H9 (cell line): ENCODE data around the gene ARCN1. TPM values are rescaled to one million over a fixed set of nuclear protein-coding genes. Genes with fewer than 3 reads are reported as not detected.

ENCODE experiments used
- DNase-seq: peaks from one replicate; pipeline ENCODE4 v3.0.0-alpha.2; 2017
- H2AFZ ChIP-seq: one replicate; pipeline ENCODE4 v1.6.1; 2013; ENCODE audit warnings: mild to moderate bottlenecking, low read length, control low read depth, moderate library complexity
- H2AK5ac ChIP-seq: 2 replicates; pipeline ENCODE4 v1.6.1; 2013; ENCODE audit warnings: low read length, control low read depth, mixed read lengths; ENCODE audit not compliant: insufficient read length
- H2BK120ac ChIP-seq: one replicate; pipeline ENCODE4 v1.6.1; 2013; ENCODE audit warnings: low read depth, mild to moderate bottlenecking, low read length, control low read depth, inconsistent platforms; ENCODE audit not compliant: poor library complexity, severe bottlenecking
- H2BK12ac ChIP-seq: 2 replicates; pipeline ENCODE4 v1.6.1; 2013; ENCODE audit warnings: low read length, control low read depth, mixed read lengths, low read depth; ENCODE audit not compliant: insufficient read length
- H2BK15ac ChIP-seq: 2 replicates; pipeline ENCODE4 v1.6.1; 2013; ENCODE audit warnings: low read depth, low read length, control low read depth
- H2BK20ac ChIP-seq: one replicate; pipeline ENCODE4 v1.6.1; 2013; ENCODE audit warnings: low read depth, mild to moderate bottlenecking, low read length, control low read depth, inconsistent platforms; ENCODE audit not compliant: poor library complexity, severe bottlenecking
- H2BK5ac ChIP-seq: 2 replicates; pipeline ENCODE4 v1.6.1; 2013; ENCODE audit warnings: low read length, control low read depth, mixed read lengths; ENCODE audit not compliant: insufficient read length
- H3K14ac ChIP-seq: 2 replicates; pipeline ENCODE4 v1.6.1; 2013; ENCODE audit warnings: low read length, control low read depth; ENCODE audit not compliant: insufficient read depth
- H3K18ac ChIP-seq: 2 replicates; pipeline ENCODE4 v1.6.1; 2013; ENCODE audit warnings: low read depth, mild to moderate bottlenecking, mixed read lengths, low read length, control low read depth; ENCODE audit not compliant: insufficient read length
- H3K23ac ChIP-seq: 2 replicates; pipeline ENCODE4 v1.6.1; 2013; ENCODE audit warnings: low read length, control low read depth, mixed read lengths, low read depth; ENCODE audit not compliant: insufficient read length
- H3K23me2 ChIP-seq: 2 replicates; pipeline ENCODE4 v1.6.1; 2013; ENCODE audit warnings: low read depth, mild to moderate bottlenecking, mixed read lengths, low read length, control low read depth; ENCODE audit not compliant: insufficient read length, poor library complexity, severe bottlenecking
- H3K27ac ChIP-seq: 2 replicates; pipeline ENCODE4 v1.5.1; 2013; ENCODE audit warnings: low read length, control low read depth, mixed read lengths, low read depth; ENCODE audit not compliant: insufficient read length
- H3K27me3 ChIP-seq: 2 replicates; pipeline ENCODE4 v1.6.1; 2013; ENCODE audit warnings: low read length, control low read depth, inconsistent platforms; ENCODE audit not compliant: insufficient read depth
- H3K4ac ChIP-seq: 2 replicates; pipeline ENCODE4 v1.6.1; 2013; ENCODE audit warnings: low read depth, mild to moderate bottlenecking, control low read depth, inconsistent platforms, low read length, moderate library complexity
- H3K4me1 ChIP-seq: 2 replicates; pipeline ENCODE4 v1.6.1; 2013; ENCODE audit warnings: low read length, control low read depth, inconsistent platforms; ENCODE audit not compliant: insufficient read depth
- H3K4me2 ChIP-seq: 2 replicates; pipeline ENCODE4 v1.6.1; 2013; ENCODE audit warnings: low read length, control low read depth, mixed read lengths; ENCODE audit not compliant: insufficient read length, insufficient read depth
- H3K56ac ChIP-seq: 2 replicates; pipeline ENCODE4 v1.6.1; 2013; ENCODE audit warnings: low read depth, mild to moderate bottlenecking, mixed read lengths, low read length, control low read depth; ENCODE audit not compliant: insufficient read length
- H3K79me1 ChIP-seq: 2 replicates; pipeline ENCODE4 v1.6.1; 2013; ENCODE audit warnings: low read depth, mild to moderate bottlenecking, moderate library complexity, low read length, control low read depth, inconsistent platforms; ENCODE audit not compliant: insufficient read depth, poor library complexity, severe bottlenecking
- H3K79me2 ChIP-seq: 2 replicates; pipeline ENCODE4 v1.6.1; 2013; ENCODE audit warnings: low read length, control low read depth, inconsistent platforms; ENCODE audit not compliant: insufficient read depth
- H3K9ac ChIP-seq: 2 replicates; pipeline ENCODE4 v1.6.1; 2013; ENCODE audit warnings: low read length, control low read depth, mixed read lengths; ENCODE audit not compliant: insufficient read length; ENCODE audit errors: extremely low read depth
- H3K9me3 ChIP-seq: one replicate; pipeline ENCODE4 v1.6.1; 2013; ENCODE audit warnings: low read depth, low read length, inconsistent platforms; ENCODE audit not compliant: control insufficient read depth
- H3T11ph ChIP-seq: one replicate; pipeline ENCODE4 v1.6.1; 2013; ENCODE audit warnings: mild to moderate bottlenecking, low read length, control low read depth, inconsistent platforms
- H4K20me1 ChIP-seq: one replicate; pipeline ENCODE4 v1.6.1; 2013; ENCODE audit not compliant: control insufficient read depth, insufficient read length, insufficient read depth
- H4K5ac ChIP-seq: 2 replicates; pipeline ENCODE4 v1.6.1; 2013; ENCODE audit warnings: low read depth, mild to moderate bottlenecking, mixed read lengths, low read length, control low read depth; ENCODE audit not compliant: insufficient read length
- H4K8ac ChIP-seq: replicated peaks from 2 replicates; pipeline ENCODE4 v1.6.1; 2013; ENCODE audit warnings: low read length, control low read depth, mixed read lengths, low read depth; ENCODE audit not compliant: insufficient read length
- H4K91ac ChIP-seq: 2 replicates; pipeline ENCODE4 v1.6.1; 2013; ENCODE audit warnings: low read depth, mild to moderate bottlenecking, moderate library complexity, mixed read lengths, low read length, control low read depth; ENCODE audit not compliant: insufficient read length
- H3K27ac Mint-ChIP-seq, 3 experiments: 2 replicates in 2 of 3; 3 replicates in 1 of 3; pipeline ENCODE4 v1.8.0; 2020 to 2021; ENCODE audit warnings: mixed read lengths in 3 of 3, mild to moderate bottlenecking in 1 of 3, moderate library complexity in 1 of 3
- H3K27me3 Mint-ChIP-seq: 2 replicates; pipeline ENCODE4 v1.8.0; 2021; ENCODE audit warnings: low read depth, mild to moderate bottlenecking, moderate library complexity, mixed read lengths
- H3K36me3 Mint-ChIP-seq, 3 experiments: 2 replicates in 2 of 3; 3 replicates in 1 of 3; pipeline ENCODE4 v1.8.0; 2020 to 2021; ENCODE audit warnings: low read depth in 3 of 3, mixed read lengths in 3 of 3; ENCODE audit not compliant: insufficient read depth in 1 of 3
- H3K4me1 Mint-ChIP-seq, 2 experiments: 2 replicates each; pipeline ENCODE4 v1.8.0; 2020; ENCODE audit warnings: mixed read lengths in 2 of 2
- H3K4me3 Mint-ChIP-seq, 2 experiments: 2 replicates in 1 of 2; 3 replicates in 1 of 2; pipeline ENCODE4 v1.8.0; 2020 to 2021; ENCODE audit warnings: mild to moderate bottlenecking in 2 of 2, mixed read lengths in 2 of 2, moderate library complexity in 1 of 2
- H3K9me3 Mint-ChIP-seq, 2 experiments: 2 replicates in 1 of 2; 3 replicates in 1 of 2; pipeline ENCODE4 v1.8.0; 2020; ENCODE audit warnings: mild to moderate bottlenecking in 2 of 2, mixed read lengths in 2 of 2, moderate library complexity in 1 of 2
- WGBS: extraction: QIAGEN DNeasy Blood & Tissue Kit; methylation state at CpG from one replicate; pipeline ENCODE4 v1.1.7; 2013; ENCODE audit warnings: missing lambda C conversion rate, low lambda C conversion rate, mixed read lengths; ENCODE audit not compliant: insufficient read length; ENCODE audit errors: extremely low coverage; 5-methylcytosine and 5-hydroxymethylcytosine counted together
- total RNA-seq: library from RNA; stranded (reverse); gene quantifications from 2 replicates; pipeline ENCODE4 v1.2.1, GENCODE V29; 2021
- TF ChIP-seq, protein P1 (sequence below): fragments of 200-600 bp; sonication (generic); conservative IDR thresholded peaks from 3 replicates; pipeline ENCODE4 v1.8.0; 2021; ENCODE audit warnings: antibody characterized with exemption, mild to moderate bottlenecking

The ARCN1 gene
- total RNA-seq, 1 experiment from 2014 or later: 152 TPM

DNA sequence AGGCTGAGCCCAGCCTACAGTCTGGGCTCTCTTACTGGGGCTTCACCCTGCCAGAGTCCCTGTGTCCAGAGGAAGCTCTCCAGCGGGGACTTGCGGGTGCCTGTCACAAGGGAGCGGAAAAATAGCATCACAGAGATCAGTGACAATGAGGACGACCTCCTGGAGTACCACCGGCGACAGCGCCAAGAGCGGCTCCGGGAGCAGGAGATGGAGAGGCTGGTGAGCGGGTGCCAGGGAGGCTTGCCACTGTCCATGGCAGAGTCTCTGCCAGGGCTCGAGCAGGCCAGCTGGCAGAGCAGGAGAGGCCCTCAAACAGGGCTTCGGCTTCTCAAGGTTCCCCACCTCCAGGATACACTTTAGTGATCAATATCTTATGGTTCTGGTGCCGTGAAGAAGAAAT is 56.2 kb downstream of the ARCN1 start:
- Histone ChIP-seq H2BK5ac (no peak overlapping the region), H3K56ac (no peak overlapping the region), H2AFZ (no peak overlapping the region), H4K8ac (no peak overlapping the region), H3K79me1 (no peaks in the 10 kb centered on the region), H3K4me2 (no peak overlapping the region), H4K91ac (no peak overlapping the region), H3K23ac (no peak overlapping the region), H3K4ac (no peak overlapping the region), H2AK5ac (no peak overlapping the region), H3K9ac (no peak overlapping the region), H3K27me3 (no peaks in the 10 kb centered on the region), H3K14ac (no peak overlapping the region), H4K5ac (no peak overlapping the region), H3K27ac (no peak overlapping the region), H4K20me1 (no peaks in the 10 kb centered on the region), H2BK20ac (no peak overlapping the region), H2BK15ac (no peak overlapping the region), H3K79me2 (no peaks in the 10 kb centered on the region; the same call in 1 of the 2 replicates), H3T11ph (no peak overlapping the region), H3K4me1 (no peaks in the 10 kb centered on the region; the same call in 1 of the 2 replicates), H2BK12ac (no peak overlapping the region), H3K18ac (no peak overlapping the region), H3K9me3 (no peaks in the 10 kb centered on the region), H2BK120ac (no peak overlapping the region), H3K23me2 (no peaks in the 10 kb centered on the region)
- Mint-ChIP-seq H3K4me1 (peaks cover 2 to 13% of the 10 kb centered on the region in 2 experiments), H3K27me3 (no peaks in the 10 kb centered on the region), H3K36me3 (peaks cover 20 to 71% (median 59%) of the 10 kb centered on the region in 3 experiments), H3K27ac (no peak overlapping the region; a peak in 1 of 7 replicates), H3K9me3 (no peaks in the 10 kb centered on the region), H3K4me3 (no peak overlapping the region; a peak in 1 of 5 replicates)
- TF ChIP-seq, protein P1, sequence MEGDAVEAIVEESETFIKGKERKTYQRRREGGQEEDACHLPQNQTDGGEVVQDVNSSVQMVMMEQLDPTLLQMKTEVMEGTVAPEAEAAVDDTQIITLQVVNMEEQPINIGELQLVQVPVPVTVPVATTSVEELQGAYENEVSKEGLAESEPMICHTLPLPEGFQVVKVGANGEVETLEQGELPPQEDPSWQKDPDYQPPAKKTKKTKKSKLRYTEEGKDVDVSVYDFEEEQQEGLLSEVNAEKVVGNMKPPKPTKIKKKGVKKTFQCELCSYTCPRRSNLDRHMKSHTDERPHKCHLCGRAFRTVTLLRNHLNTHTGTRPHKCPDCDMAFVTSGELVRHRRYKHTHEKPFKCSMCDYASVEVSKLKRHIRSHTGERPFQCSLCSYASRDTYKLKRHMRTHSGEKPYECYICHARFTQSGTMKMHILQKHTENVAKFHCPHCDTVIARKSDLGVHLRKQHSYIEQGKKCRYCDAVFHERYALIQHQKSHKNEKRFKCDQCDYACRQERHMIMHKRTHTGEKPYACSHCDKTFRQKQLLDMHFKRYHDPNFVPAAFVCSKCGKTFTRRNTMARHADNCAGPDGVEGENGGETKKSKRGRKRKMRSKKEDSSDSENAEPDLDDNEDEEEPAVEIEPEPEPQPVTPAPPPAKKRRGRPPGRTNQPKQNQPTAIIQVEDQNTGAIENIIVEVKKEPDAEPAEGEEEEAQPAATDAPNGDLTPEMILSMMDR: no peak
- WGBS: no CpG with 5 or more reads among the region's 13 CpGs
- DNase-seq: no peak
